Calu3 (cell line): ENCODE data around the gene ZSCAN16. TPM values are rescaled to one million over a fixed set of nuclear protein-coding genes. Genes with fewer than 3 reads are reported as not detected.

Source experiments
- BruUV-seq: library from RNA; stranded (reverse); fragments of 400-500 nt; replicated peaks from 2 replicates; lab custom pipeline; 2021; lab: Mats Ljungman, UMichigan
- CTCF ChIA-PET: fragments of 300-600 bp; sonication (Branson Sonifier 250); formaldehyde crosslinking; loops from one replicate; lab custom pipeline; 2022; ENCODE audit warnings: antibody characterized with exemption; lab: Charles Lee
- DNase-seq: peaks from one replicate; pipeline ENCODE4 v3.0.0; 2022
- H3K27ac Mint-ChIP-seq: one replicate; pipeline ENCODE4 v1.8.0; 2022; ENCODE audit warnings: mixed read lengths; ENCODE audit not compliant: unreplicated experiment
- H3K27me3 Mint-ChIP-seq: one replicate; pipeline ENCODE4 v1.8.0; 2022; ENCODE audit warnings: mixed read lengths; ENCODE audit not compliant: unreplicated experiment
- H3K36me3 Mint-ChIP-seq: one replicate; pipeline ENCODE4 v1.8.0; 2022; ENCODE audit warnings: mild to moderate bottlenecking, moderate library complexity, mixed read lengths; ENCODE audit not compliant: insufficient read depth, unreplicated experiment
- H3K4me1 Mint-ChIP-seq: one replicate; pipeline ENCODE4 v1.8.0; 2022; ENCODE audit warnings: mild to moderate bottlenecking, low read depth, mixed read lengths; ENCODE audit not compliant: unreplicated experiment
- H3K4me3 Mint-ChIP-seq: one replicate; pipeline ENCODE4 v1.8.0; 2022; ENCODE audit warnings: mild to moderate bottlenecking, low read depth, moderate library complexity, mixed read lengths; ENCODE audit not compliant: unreplicated experiment
- H3K9me3 Mint-ChIP-seq: one replicate; pipeline ENCODE4 v1.8.0; 2022; ENCODE audit warnings: low read depth, mixed read lengths; ENCODE audit not compliant: unreplicated experiment
- intact Hi-C: fragments of 100-400 bp; cut with micrococcal nuclease; formaldehyde crosslinking; loops from one replicate; pipeline ENCODE4 v1.10.0; 2022; ENCODE audit not compliant: unreplicated experiment
- total RNA-seq: library from RNA; stranded (reverse); gene quantifications from 2 replicates; pipeline ENCODE4 v1.2.3, GENCODE V29; 2022
- TF ChIP-seq, protein P1 (sequence below): fragments of 200-600 bp; IDR thresholded peaks from one replicate; pipeline ENCODE4 v1.8.0; 2022; ENCODE audit warnings: antibody characterized with exemption; ENCODE audit not compliant: unreplicated experiment

The ZSCAN16 gene
- total RNA-seq, 1 experiment from 2014 or later, result 15.9 TPM

DNA sequence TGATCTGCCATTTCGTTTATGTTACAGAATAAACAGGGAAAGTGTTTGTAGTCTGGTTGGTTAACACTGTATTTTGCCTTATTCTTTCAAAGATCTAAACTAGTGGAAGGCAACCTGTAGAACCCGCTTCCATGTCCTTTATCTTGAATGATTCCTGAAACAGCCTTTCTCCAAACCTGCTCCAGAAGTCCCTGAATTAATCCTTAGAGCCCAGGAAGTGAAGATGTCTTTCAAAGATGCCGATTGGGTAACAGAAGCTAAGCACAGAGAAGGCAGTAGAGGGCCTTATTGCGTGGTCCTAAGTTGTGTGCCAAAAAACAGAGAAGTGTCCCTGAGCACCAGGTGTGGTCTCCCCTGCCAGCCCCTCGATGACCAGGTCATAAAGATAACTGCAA is 19.2 kb upstream of the ZSCAN16 start:
- Mint-ChIP-seq H3K27ac (peak overlapping the region; percentile 76), H3K36me3 (peaks cover 14% of the 10 kb centered on the region), H3K9me3 (peaks cover 3% of the 10 kb centered on the region), H3K4me3 (peak overlapping the region; percentile 79), H3K27me3 (peaks cover 26% of the 10 kb centered on the region), H3K4me1 (no peaks in the 10 kb centered on the region)
- peak; percentile 6 for DNase-seq
- CTCF ChIA-PET, result interaction anchor here (0.7 to 1.6 kb wide), 5 partner anchors 11 to 267 kb away, joined by 3 to 10 read pairs (median 4); partner anchors contain the start of gene ZSCAN16
- no TSS peak for BruUV-seq
- intact Hi-C loops, result loop anchor here (2.0 kb wide), 1 partner anchor 24 kb away; the partner anchor contains the start of gene ZNF165
- TF ChIP-seq, protein P1, sequence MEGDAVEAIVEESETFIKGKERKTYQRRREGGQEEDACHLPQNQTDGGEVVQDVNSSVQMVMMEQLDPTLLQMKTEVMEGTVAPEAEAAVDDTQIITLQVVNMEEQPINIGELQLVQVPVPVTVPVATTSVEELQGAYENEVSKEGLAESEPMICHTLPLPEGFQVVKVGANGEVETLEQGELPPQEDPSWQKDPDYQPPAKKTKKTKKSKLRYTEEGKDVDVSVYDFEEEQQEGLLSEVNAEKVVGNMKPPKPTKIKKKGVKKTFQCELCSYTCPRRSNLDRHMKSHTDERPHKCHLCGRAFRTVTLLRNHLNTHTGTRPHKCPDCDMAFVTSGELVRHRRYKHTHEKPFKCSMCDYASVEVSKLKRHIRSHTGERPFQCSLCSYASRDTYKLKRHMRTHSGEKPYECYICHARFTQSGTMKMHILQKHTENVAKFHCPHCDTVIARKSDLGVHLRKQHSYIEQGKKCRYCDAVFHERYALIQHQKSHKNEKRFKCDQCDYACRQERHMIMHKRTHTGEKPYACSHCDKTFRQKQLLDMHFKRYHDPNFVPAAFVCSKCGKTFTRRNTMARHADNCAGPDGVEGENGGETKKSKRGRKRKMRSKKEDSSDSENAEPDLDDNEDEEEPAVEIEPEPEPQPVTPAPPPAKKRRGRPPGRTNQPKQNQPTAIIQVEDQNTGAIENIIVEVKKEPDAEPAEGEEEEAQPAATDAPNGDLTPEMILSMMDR, result no peak

DNA sequence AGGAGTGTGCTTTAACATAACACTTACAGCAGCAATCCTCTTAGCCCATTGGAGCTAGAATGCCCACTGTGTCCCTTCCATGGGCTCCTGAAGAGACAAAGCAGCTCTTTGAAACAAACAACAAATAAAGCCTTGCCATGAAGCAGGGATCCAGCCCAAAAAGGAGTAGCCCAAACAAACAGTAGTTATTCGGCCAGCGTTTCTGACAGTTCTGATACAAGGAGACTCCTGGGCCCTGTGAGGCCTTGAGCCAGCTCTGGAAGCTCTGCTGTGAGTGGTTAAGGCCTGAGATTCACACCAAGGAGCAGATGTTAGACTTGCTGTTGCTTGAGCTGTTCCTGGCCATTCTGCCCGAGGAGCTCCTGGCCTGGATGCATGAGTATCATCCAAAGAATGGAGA is 16.9 kb upstream of the ZSCAN16 start:
- DNase-seq, result no peak
- TF ChIP-seq, protein P1, result no peak
- H3K4me3 Mint-ChIP-seq, result no peak overlapping the region
- peaks cover 14% of the 10 kb centered on the region for H3K36me3 Mint-ChIP-seq
- H3K4me1 Mint-ChIP-seq, result no peaks in the 10 kb centered on the region
- BruUV-seq, result no TSS peak
- intact Hi-C loops, result no loop called here
- H3K9me3 Mint-ChIP-seq, result peaks cover 3% of the 10 kb centered on the region
- no peak overlapping the region for H3K27ac Mint-ChIP-seq
- CTCF ChIA-PET, result no interaction called here
- peaks cover 22% of the 10 kb centered on the region for H3K27me3 Mint-ChIP-seq

DNA sequence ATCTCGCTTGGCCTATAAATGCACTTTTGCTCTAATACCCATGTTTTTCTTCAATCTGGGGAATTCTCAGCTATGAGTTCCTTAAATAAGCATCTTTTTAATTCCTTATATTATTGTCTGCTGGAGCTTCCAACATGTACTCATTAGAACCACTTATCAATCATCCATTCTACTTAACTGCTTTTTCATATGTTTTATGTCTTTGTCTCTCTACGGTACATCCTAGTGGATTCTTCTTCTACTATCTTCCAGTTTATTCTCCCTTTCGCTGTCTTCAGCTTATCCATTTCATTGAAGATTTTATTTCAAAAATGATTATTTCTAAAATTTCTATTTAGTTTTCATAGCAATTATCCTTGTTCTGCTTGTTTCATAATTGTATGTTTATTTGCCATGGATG is 12.4 kb upstream of the ZSCAN16 start:
- no TSS peak for BruUV-seq
- H3K4me1 Mint-ChIP-seq, result no peaks in the 10 kb centered on the region
- no peak for DNase-seq
- intact Hi-C loops, result no loop called here
- no peaks in the 10 kb centered on the region for H3K36me3 Mint-ChIP-seq
- no peaks in the 10 kb centered on the region for H3K9me3 Mint-ChIP-seq
- no peak overlapping the region for H3K4me3 Mint-ChIP-seq
- TF ChIP-seq, protein P1, result no peak
- H3K27ac Mint-ChIP-seq, result no peak overlapping the region
- CTCF ChIA-PET, result no interaction called here
- peaks cover 22% of the 10 kb centered on the region for H3K27me3 Mint-ChIP-seq

DNA sequence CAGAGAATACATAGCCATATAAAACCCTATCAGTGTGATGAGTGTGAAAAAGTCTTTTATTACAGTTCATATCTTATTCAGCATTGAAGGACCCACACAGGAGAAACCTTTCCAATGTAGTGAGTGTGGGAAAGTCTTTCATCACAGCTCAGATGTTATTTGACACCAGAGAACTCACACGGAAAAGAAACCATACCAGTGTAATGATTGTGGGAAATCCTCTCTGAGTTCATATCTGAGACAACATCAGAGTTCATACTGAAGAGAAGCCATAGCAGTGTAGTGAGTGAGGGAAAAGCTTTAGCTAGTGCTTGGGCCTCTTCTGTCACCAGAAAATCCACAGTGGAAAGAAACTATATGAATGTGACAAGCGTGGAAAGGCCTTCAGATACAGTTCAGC is 8.6 kb upstream of the ZSCAN16 start:
- H3K27ac Mint-ChIP-seq, result no peak overlapping the region
- no peak for DNase-seq
- TF ChIP-seq, protein P1, result no peak
- no peaks in the 10 kb centered on the region for H3K4me1 Mint-ChIP-seq
- CTCF ChIA-PET, result interaction anchor here (0.8 kb wide), 1 partner anchor 11 kb away, joined by 3 read pairs; no protein-coding TSS in a partner anchor
- H3K4me3 Mint-ChIP-seq, result no peak overlapping the region
- BruUV-seq, result no TSS peak
- intact Hi-C loops, result no loop called here
- no peaks in the 10 kb centered on the region for H3K9me3 Mint-ChIP-seq
- no peaks in the 10 kb centered on the region for H3K27me3 Mint-ChIP-seq
- no peaks in the 10 kb centered on the region for H3K36me3 Mint-ChIP-seq
